Sigmoid colon (tissue), 4 donors: ENCODE results near the gene SRSF5.

ENCODE experiments used
- CTCF ChIP-seq, 4 experiments: fragments of 450-650 bp in 3 of 4; fragments of 200-600 bp in 1 of 4; IDR thresholded peaks; one replicate each; pipeline ENCODE4 v1.5.1; 2016 to 2019; ENCODE audit warnings: antibody characterized with exemption in 4 of 4, mild to moderate bottlenecking in 3 of 4, moderate library complexity in 2 of 4
- EP300 ChIP-seq, 4 donors: sonication (generic); formaldehyde crosslinking; IDR thresholded peaks; one replicate each; pipeline ENCODE4 v1.6.1; 2017; ENCODE audit warnings: antibody characterized with exemption in 4 of 4
- POLR2A ChIP-seq, 2 donors: fragments of 450-650 bp; IDR thresholded peaks; one replicate each; pipeline ENCODE4 v1.6.1; 2016; ENCODE audit warnings: antibody characterized with exemption in 2 of 2, mild to moderate bottlenecking in 2 of 2, moderate library complexity in 2 of 2
- POLR2AphosphoS5 ChIP-seq, 4 donors: sonication (generic); formaldehyde crosslinking; IDR thresholded peaks; one replicate each; pipeline ENCODE4 v1.6.1; 2017; ENCODE audit warnings: antibody characterized with exemption in 4 of 4

DNA sequence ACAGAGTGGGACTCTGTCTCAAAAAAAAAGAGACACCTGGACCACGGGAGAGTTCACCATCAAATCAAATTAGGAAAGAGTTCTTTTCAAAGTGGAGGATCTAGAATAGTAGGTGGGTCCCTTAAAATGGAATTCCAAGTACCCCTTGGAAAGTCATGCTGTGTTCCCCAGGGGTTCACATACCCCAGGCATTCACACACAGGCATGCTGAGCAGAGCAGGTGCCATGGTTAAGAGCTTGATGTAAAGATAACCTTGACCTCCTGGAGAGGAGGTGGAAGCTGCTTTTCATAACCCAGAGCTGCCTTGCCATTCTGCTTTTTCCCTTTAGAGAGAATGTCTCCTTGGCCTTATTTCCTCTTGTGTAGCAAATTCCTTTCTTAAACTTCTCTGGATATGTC lies 14.2 kb upstream of the SRSF5 start:
- TF ChIP-seq CTCF (IDR thresholded peaks at IDR 0.05) (no peak), POLR2A (IDR thresholded peaks at IDR 0.05) (no peak), POLR2AphosphoS5 (IDR thresholded peaks at IDR 0.05) (no peak), EP300 (IDR thresholded peaks at IDR 0.05) (no peak)
